Lung microvascular endothelial cell (primary cell): Measurements from ENCODE around the gene VASP. TPM values are rescaled to one million over a fixed set of nuclear protein-coding genes. Genes with fewer than 3 reads are reported as not detected.
"Not testable (repeated sequence)": the region's sequence is repeated elsewhere in the genome, so short reads cannot be mapped to it uniquely, and the experiment has no call there.

Experiments
- DNase-seq, 2 donors: peaks; one replicate each; pipeline versions ENCODE4 v3.0.0 to v3.0.0-alpha.2; 2010; ENCODE audit warnings: low read depth in 2 of 2
- total RNA-seq: library from RNA; depleted of rRNA; stranded (reverse); fragments of >200 nt; gene quantifications from 2 replicates; pipeline ENCODE4 v1.2.1, GENCODE V29; 2014

VASP gene
- total RNA-seq, 1 donor from 2014 or later: 32.9 TPM

DNA sequence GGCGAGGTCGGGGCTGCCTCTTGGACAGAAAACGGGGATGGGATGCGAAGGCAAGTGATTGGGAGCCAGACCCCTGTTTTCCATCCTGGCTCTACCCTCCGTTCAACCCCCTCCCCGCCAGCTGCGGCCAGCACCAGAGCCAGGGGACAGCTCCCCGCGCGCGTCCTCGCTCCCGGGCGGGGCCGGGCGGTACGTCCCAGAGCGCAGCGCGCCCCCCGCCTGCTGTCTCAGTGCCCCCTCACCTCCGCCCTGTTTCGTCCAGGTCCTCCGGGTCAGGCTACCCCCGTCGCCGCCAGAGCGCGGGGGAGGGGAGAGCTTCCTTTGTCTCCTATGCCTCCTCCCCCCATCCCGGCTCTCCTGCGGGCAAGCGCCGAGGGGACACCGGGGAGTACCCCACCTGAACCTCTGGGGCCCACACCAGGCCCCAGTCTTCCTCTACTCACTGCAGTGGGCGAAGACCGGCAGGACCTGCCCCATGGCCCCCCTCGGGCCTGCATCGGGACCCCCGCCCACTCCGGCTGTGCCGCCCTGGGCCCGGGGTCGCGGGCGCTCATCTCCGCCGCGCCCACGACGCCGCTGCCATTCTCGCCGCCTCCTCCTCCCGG, 10.8 kb upstream of the VASP start:
- DNase-seq: peak; percentile 39 to 51

DNA sequence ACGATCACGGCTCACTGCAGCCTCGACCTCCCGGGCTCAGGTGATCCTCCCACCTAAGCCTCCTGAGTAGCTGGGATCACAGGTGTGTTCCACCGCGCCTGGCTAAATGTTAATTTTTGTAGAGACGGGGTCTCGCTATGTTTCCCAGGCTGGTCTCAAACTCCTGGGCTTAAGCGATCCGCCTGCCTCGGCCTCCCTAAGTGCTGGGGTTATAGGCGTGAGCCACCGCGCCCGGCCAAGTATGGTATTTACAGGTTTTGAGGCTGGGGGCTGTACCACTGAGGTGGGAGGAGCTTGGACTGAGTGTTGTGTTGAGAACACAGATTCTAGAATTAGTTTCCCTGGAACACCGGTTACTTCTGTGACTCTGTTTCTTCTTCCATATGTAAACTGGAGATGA, 9.5 kb upstream of the VASP start:
- no peak for DNase-seq

DNA sequence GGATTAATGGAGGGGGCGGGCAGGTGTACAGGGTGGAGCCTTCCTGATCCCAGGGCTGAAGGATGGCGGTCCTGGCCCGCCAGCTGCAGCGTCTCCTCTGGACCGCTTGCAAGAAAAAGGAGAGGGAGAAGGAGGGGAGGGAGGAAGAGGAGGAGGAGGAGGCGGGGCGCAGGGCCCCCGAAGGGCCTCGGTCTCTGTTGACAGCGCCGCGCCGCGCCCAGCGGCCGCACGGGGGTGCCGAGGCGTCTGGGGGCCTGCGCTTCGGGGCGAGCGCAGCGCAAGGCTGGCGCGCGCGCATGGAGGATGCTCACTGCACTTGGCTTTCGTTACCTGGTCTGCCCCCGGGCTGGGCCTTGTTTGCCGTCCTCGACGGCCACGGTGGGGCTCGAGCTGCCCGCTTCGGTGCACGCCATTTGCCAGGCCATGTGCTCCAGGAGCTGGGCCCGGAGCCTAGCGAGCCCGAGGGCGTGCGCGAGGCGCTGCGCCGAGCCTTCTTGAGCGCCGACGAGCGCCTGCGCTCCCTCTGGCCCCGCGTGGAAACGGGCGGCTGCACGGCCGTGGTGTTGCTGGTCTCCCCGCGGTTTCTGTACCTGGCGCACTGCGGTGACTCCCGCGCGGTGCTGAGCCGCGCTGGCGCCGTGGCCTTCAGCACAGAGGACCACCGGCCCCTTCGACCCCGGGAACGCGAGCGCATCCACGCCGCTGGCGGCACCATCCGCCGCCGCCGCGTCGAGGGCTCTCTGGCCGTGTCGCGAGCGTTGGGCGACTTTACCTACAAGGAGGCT, 8.7 kb upstream of the VASP start, which contains the start of gene PPM1N:
Gene PPM1N, plus strand, starts transcription at position 33 of the 785 bp plus-strand sequence. Its CDS starts 30 bp downstream, at position 63.
- peak in 1 of 2 donors; percentile 43 for DNase-seq

DNA sequence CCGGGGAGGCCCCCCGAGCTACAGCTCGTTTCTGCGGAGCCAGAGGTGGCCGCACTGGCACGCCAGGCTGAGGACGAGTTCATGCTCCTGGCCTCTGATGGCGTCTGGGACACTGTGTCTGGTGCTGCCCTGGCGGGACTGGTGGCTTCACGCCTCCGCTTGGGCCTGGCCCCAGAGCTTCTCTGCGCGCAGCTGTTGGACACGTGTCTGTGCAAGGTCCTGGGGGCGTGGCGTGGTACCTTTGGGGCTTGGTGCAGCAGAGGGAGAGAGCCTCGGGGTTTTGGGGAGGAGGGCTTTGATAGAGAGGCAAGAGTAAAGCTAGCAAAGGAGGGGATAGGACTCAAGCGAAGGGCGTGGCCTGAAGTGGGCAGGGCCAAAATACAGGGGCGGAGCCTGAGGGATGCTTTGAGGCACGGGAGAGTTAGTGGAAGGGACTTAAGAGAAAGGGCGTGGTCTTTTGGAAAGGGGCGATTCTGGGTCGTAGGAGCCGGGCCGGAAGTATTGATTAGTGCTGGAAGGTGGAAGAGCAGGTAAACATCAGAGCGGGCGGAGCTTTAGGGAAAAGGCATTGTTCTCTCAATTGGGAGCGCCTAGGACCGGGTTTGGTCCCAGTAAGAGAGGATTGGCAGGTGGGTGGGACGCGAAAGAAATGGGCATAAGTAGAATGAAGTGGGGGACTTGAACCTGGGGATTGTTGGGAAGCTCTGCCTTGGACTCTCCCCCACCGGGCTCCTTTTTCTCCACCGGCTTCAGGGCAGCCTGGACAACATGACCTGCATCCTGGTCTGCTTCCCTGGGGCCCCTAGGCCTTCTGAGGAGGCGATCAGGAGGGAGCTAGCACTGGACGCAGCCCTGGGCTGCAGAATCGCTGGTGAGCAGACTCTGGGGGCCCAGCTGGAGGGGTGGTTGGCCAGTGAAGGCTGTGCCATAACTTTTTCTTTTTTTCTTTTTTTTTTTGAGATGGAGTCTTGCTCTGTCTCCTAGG, 7.8 kb upstream of the VASP start:
- DNase-seq: peak in 1 of 2 donors; percentile 36

DNA sequence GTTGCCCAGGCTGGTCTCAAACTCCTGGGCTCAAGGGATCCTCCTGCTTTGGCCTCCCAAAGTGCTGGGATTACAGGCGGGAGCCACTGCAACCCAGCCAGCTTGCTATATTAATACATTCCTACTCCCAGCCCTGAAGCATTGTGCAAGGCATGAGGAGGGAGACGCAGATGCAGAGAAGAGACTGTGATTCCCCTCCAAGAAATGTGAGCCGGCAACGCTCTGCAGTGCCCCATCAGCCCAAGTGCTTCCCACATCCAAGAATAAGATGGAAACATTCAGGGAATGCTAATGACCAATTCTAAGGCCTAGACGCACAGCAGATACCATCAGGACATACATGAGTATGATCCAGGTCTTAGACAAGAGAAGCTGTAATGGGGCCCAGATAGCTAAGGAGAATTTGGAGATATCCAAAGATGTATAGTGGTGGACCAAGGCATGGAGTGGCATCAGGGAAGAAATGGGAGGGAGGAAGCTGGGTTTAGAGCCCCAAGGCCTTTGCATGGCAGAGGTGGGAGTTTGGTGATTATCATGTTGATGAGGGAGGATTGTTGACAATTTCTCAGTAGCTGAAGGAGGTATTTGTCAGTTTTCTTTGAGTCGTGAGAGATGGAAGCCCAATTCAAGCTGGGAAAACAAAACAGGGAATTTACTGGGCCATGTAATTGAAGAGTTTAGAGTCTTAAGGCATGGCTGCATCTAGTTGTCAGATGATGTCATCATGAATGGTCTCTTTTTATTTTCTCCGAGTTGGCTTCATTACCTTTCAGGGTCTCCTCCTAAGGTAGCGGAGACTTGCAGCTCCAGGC, 6.2 kb upstream of the VASP start:
- no peak for DNase-seq

DNA sequence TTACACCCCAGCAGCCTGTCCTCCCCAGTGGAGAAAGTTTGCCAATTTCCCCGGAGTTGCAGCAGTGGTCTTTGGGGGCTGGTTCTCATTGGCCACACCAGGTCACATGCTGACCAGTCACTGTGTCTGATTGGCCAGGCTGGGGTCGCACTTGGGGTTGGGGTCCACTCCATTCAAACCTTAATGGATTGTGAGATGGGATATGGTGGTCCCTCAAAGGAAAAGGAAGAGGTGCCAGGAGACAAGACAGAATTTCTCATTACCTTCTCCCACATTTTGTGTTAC, 5.6 kb upstream of the VASP start:
- no peak for DNase-seq

DNA sequence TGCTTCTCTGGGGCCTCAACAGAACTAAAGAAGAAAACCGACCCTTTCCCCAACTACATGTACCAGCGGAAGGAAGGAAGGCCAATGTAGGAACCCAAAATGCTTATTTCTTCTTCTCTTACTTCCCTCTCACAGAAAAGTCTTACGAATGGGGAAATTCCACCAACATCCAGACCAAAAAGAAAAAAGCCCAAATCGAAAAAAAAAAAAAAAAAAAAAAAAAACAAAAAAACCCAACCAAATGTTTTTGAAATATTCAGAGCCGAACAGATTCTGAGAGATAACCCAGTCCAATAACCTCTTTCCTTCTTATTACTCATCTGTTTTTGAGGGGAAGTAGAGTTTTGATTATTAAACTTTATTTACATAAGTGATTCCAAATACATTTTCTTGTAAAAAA, 5.2 kb upstream of the VASP start:
- DNase-seq: no peak

DNA sequence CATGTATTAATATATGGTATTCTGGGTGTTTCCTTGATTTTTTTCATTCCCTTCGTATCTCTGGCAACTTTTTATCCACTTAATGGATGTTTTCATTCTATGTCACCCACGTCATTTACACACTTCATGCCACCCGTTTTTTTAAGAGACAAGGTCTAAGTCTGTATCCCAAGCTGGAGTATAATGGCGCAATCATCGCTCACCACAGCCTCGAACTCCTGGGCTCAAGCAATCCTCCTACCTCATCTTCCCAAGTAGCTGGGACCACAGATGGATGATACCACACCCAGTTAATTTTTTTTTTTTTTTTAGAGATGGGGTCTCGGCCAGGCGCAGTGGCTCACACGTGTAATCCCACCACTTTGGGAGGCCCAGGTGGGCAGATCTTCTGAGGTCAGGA, 3.4 kb upstream of the VASP start:
- no peak for DNase-seq

DNA sequence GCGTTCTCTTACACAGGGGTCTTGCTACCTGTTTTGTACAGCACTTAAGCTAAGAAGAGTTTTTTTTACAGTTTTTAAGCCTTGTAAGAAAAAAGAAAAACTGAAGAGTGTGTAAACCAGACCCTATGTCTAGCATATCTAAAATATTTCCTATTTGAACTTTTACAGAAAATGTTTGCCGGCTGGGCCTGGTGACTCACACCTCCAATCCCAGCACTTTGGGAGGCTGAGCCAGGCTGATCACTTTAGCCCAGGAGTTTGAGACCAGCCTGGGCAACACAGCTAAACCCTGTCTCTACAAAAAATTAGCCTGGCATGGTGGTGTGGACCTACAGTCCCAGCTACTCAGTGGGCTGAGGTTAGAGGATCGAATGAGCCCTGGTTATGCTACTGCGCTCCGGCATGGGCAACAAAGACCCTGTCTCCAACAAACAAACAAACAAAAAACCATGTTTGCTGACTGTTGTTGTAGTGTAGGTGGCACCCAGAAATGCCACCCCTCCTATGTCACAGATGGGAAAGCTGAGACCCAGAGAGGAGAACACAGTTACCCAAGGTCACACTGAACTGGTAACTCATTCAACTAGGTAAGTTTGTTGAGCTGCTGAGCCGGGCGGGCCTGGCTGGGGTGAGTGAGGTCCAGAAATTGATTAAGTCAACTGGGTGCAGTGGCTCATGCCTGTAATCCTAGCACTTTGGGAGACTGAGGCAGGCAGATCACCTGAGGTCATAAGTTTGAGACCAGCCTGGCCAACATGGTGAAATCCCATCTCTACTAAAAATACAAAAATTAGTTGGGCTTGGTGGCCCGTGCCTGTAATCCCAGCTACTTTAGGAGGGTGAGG, 1.9 kb upstream of the VASP start:
- DNase-seq: no peak

DNA sequence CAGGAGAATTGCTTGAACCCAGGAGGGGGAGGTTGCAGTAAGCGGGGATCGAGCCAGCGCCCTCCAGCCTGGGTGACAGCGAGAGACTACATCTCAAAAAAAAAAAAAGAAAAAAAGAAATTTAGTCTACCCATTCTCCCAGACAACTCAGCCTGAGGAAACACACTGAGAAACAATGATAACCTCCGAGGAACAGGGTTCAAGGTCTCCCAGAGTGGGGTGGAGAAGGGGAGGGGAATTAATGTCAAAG, 1.4 kb upstream of the VASP start:
- no peak for DNase-seq

DNA sequence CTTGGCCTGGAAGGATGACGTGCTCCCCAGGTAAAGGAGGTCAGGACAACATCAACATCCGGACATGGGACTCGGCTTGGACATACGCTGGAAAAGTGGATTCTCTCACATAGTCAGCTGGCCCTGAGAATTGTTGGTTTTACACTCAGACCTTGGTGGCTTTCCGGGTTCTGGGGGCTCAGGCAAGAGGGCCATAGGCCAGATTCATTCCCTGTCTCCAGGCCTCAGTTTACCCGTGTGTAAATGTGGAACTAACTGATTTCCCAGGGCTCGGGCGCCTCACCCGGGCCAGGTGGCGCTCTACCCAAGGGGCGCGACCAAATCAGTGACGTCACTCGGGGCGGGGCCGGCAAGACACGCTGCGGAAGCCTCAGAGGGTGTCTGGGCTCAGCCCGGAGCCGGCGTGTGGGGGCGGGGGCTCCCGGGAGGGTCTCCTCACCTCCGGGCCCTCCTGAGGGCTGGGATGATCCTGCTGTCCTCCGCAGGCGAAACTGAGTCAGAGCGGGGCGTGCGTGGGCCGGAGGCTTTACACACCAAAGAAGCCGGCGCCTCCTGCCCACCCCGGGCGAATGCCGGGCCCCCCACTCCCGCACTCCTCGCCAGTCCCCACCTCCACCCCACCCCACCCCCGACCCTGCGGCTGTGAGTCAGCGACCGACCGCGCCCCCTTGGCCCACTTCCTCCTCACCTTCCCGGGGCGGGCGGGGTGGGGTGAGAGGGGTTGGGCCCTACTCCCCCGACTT, 862 bp upstream of the VASP start:
- peak; percentile 89 to 91 for DNase-seq

DNA sequence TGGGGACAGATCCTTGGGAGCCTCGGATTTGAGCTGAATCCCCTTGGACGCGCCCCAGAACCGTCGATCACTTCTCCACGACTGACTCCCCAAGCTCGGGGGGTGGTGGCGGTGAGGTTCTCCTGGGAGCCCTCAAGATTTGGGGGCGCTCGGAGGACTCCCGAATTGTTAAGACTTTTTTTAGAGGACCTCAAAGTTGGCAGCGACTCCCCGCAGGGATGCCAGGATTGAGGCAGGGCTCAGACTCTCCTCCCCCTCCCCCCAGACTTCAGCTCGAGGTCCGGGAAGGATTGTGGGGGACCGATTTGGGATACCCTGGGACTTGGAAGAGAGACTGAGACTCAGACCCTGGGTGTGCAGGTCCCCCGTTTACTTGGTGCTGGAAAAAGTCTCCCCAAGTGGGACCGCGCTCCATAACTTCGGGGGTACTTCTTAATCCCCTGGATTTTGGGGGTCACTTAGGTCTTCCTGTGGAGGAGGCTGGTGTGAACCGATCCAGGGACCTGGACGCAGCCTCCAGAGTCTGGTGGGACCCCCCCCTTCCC, 665 bp downstream of the VASP start:
- peak in 1 of 2 donors; percentile 35 for DNase-seq

DNA sequence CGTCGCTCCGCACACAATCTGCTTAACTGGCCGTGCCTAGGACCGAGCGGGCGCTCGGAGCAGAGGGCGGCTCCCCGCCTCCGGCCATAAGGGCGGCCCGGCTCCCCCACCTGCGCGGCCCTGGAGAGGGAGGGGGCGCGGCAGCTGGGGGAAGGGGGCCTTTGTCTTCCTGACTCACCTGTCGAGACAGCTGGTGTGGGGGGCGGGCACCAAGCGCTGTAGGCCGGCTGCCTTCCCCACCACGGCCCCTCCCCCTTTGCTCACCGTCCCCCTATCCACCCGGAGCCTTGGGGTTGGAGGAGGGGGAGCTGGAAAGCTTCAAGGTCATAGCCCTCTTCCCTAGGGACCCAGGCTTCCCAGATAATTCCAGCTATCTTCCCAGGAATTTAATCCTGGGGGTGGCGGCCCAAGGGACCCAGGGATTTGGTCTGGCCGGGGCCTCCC, 1.2 kb downstream of the VASP start:
- peak; percentile 32 to 33 for DNase-seq

DNA sequence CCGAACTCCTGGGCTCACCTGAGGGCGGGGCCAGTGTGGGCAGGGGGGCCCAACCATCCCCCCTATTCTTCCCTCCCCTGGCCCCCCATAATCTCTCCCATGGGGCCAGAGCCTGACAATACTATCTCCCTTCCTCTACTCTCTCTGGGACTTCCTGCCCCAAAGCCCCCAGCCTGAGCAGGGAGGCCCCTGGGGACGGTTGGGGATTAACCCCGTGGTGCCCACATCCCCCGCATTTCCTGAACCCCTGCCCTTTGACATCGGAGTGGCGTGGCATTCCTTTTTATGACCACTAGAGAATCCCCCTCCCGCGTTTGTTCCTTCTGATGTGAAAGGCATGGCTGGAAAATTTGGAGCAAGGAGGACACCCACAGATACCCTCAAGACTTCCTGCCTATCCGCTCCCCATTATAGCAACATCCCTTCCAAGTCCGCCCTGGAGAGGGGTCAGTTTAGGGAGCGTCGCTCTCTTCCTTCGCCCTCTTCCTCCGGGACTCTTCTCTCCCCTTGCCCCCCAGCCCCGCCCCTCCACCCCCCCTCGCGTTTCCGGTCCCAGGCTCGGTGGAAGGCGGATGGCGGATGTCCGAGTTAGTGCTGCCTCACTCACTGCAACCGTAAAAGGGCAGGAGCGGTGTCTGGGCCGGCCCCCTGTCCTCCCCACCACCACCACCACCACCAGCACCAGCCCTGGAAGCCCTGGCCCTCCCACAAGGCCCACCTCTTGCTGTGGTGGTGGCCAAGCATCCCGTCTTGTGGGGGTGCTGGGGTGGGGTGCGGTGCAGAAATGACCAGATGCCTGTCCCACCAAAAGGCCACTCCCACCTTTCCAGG, 1.8 kb downstream of the VASP start:
- peak; percentile 38 to 81 for DNase-seq

DNA sequence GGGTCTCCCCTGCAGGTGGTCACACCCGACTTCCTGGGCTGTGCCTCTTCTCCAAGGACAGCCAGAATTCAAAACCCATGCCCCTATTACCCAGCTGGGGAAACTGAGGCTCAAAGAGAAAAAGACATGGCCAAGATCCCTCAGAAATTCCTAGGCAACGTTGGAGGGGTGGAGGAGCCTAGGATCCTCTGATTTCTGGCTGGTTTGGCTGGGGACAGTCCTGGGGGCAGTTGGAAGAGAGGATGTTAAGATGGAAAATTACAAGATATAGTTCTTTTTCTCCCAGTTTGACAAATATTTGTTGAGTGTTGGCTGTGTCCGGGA, 2.4 kb downstream of the VASP start:
- DNase-seq: no peak

DNA sequence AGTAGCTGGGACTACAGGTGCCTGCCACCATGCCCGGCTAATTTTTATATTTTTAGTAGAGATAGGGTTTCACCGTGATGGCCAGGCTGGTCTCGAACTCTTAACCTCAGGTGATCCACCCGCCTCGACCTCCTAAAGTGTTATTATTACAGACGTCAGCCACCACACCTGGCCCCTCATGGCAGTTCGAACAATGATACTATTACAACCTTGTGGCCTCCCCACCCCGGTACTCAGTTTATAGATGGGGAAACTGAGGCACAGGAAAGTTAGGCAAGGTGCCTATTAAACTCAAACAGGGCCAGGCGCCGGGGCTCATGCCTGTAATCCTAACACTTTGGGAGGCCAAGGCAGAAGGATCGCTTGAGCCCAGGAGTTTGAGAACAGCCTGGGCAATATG, 3.1 kb downstream of the VASP start:
- DNase-seq: not testable (repeated sequence)

DNA sequence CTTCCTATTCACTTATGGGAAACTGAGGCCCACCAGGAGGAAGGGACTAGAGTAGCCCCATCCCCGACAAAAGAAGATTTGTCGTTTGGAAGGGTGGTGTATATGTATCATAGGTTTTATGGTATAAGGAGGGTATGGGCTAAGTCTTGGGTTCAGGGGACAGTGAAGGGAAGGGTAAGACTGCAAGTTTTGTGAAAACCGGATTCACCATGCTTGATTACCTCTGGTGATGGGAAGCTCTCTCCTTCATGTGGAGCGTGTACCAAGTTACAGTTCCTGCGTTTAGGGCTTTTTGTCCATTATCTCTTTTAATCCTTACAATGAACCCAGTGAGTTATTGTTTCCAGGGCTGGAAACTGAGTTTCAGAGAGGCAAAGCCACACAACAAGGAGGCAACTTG, 3.8 kb downstream of the VASP start:
- DNase-seq: no peak

DNA sequence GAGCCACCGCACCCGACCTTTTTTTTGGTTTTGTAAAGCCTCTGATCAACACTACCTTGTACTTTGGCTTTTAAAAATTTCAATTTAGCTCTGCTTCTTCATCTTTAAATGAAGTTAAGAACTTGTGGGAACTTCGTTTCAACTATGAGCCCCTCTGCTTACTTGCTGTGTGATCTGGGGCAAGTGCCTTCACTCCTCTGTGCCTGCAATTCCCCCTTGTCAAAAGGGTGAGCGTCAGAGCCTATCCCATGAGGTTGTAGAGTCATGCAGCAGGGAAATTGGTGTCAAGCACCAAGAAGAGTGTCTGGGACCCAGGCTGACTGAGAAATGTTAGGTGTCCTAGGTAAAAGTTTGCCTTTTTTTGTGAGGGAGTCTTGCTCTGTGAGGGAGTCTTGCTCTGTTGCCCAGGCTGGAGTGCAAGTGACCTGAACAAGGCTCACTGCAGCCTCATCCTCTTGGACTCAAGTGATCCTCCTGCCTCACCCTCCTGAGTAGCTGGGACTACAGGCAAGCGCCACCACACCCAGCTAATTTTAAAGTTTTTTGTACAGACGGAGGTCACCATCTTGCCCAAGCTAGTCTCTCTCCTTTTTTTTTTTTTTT, 5.7 kb downstream of the VASP start:
- DNase-seq: no peak
